Measurements from ENCODE around the gene PRMT3.
"Not testable (repeated sequence)": the region's sequence is repeated elsewhere in the genome, so short reads cannot be mapped to it uniquely, and the experiment has no call there.

The PRMT3 gene

GRCh38 chr11:20464518-20464917 lies 77.0 kb downstream of the PRMT3 start:
- no peak for TF ChIP-seq CTCF (IDR thresholded peaks at IDR 0.05; ENCODE audit: extremely low read depth, insufficient read depth, missing control alignments)
- in situ Hi-C loops (cut with MboI; ENCODE audit: low pct_unique_long_range_greater_than_20kb, low sequenced_read_pairs, unreplicated experiment): no loop called here
- no peak for DNase-seq (ENCODE audit: low spot score)

- no peak for DNase-seq (ENCODE audit: low spot score)
Measured at GRCh38 chr11:20467487-20468185, 80.1 kb downstream of the PRMT3 start.

GRCh38 chr11:20470348-20470747 lies 82.8 kb downstream of the PRMT3 start:
- no peak for TF ChIP-seq CTCF (IDR thresholded peaks at IDR 0.05; ENCODE audit: extremely low read depth, insufficient read depth, missing control alignments)
- in situ Hi-C loops (cut with MboI; ENCODE audit: low pct_unique_long_range_greater_than_20kb, low sequenced_read_pairs, unreplicated experiment): no loop called here
- DNase-seq (ENCODE audit: low spot score): no peak

More at GRCh38 chr11:20467487-20468185, 80.1 kb downstream of the PRMT3 start:
- in situ Hi-C loops (cut with MboI; ENCODE audit: low pct_unique_long_range_greater_than_20kb, low sequenced_read_pairs, unreplicated experiment): no loop called here
- no peak for TF ChIP-seq CTCF (IDR thresholded peaks at IDR 0.05; ENCODE audit: extremely low read depth, insufficient read depth, missing control alignments)

- in situ Hi-C loops (cut with MboI; ENCODE audit: low pct_unique_long_range_greater_than_20kb, low sequenced_read_pairs, unreplicated experiment): not testable (repeated sequence)
Measured at GRCh38 chr11:20471929-20472328, 84.4 kb downstream of the PRMT3 start.

GRCh38 chr11:20474176-20474881 lies 86.8 kb downstream of the PRMT3 start:
- TF ChIP-seq CTCF (IDR thresholded peaks at IDR 0.05; ENCODE audit: extremely low read depth, insufficient read depth, missing control alignments): no peak
- in situ Hi-C loops (cut with MboI; ENCODE audit: low pct_unique_long_range_greater_than_20kb, low sequenced_read_pairs, unreplicated experiment): no loop called here

More at GRCh38 chr11:20471929-20472328, 84.4 kb downstream of the PRMT3 start:
- DNase-seq (ENCODE audit: low spot score): not testable (repeated sequence)

DNA sequence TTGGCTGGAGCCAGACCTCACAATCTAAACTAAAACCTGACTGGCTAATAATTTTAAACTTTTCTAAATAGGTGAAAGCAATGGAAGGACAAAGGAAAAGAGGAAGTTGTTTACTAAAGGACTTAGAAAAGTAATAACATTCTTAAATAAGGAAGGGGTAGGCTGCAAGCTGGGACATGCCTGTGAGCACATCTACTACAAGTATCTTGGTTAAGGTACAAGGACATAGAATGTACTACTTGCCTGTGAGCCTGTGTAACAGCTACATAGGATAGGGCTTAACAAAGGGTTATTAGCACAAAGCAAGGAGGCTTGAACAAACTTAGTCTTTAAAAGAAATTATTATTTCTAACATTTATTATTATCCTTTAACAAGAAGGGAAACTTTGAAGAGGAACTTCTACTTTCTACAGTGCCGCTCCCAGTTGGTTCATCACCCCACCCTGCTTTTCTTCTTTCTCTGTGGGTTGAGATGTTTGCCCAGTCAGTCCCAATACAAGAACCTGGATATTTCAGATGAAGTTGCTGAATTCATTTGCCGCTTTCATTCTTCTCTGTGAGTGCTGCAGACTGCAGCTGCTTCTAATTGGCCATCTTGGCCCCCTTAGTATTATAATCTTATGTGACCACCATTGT lies 87.5 kb downstream of the PRMT3 start:
- in situ Hi-C loops (cut with MboI; ENCODE audit: low pct_unique_long_range_greater_than_20kb, low sequenced_read_pairs, unreplicated experiment): no loop called here
- no peak for DNase-seq (ENCODE audit: low spot score)
- TF ChIP-seq CTCF (IDR thresholded peaks at IDR 0.05; ENCODE audit: extremely low read depth, insufficient read depth, missing control alignments): no peak

More at GRCh38 chr11:20474176-20474881, 86.8 kb downstream of the PRMT3 start:
- no peak for DNase-seq (ENCODE audit: low spot score)
